Esophagus (tissue), 2 donors: Measurements from ENCODE around the gene ITPR3. TPM values are rescaled to one million over a fixed set of nuclear protein-coding genes. Genes with fewer than 3 reads are reported as not detected.

Source experiments
- H3K27ac ChIP-seq, 2 donors: one replicate each; pipeline ENCODE4 v1.5.1; 2013; ENCODE audit warnings: low read depth in 2 of 2, mild to moderate bottlenecking in 2 of 2, inconsistent platforms in 1 of 2, low read length in 1 of 2, moderate library complexity in 1 of 2
- H3K27me3 ChIP-seq, 2 donors: one replicate each; pipeline ENCODE4 v1.6.1; 2013; ENCODE audit warnings: low read length in 2 of 2, control low read depth in 1 of 2, mild to moderate bottlenecking in 1 of 2; ENCODE audit not compliant: insufficient read depth in 2 of 2, control insufficient read depth in 1 of 2
- H3K36me3 ChIP-seq, 2 donors: one replicate each; pipeline ENCODE4 v1.6.1; 2013; ENCODE audit warnings: low read length in 1 of 2; ENCODE audit not compliant: control insufficient read depth in 2 of 2, insufficient read depth in 2 of 2
- H3K4me1 ChIP-seq, 2 donors: one replicate each; pipeline ENCODE4 v1.6.1; 2013; ENCODE audit warnings: low read length in 1 of 2; ENCODE audit not compliant: control insufficient read depth in 2 of 2, insufficient read depth in 2 of 2
- H3K4me3 ChIP-seq, 2 donors: one replicate each; pipeline ENCODE4 v1.5.1; 2013; ENCODE audit warnings: low read length in 2 of 2, mild to moderate bottlenecking in 2 of 2, low read depth in 1 of 2, moderate library complexity in 1 of 2
- H3K9me3 ChIP-seq, 2 donors: one replicate each; pipeline ENCODE4 v1.6.1; 2013; ENCODE audit warnings: mild to moderate bottlenecking in 2 of 2, low read depth in 1 of 2, low read length in 1 of 2, moderate library complexity in 1 of 2; ENCODE audit not compliant: control insufficient read depth in 2 of 2, insufficient read depth in 1 of 2
- WGBS, 2 donors: extraction: QIAGEN DNeasy Blood & Tissue Kit; methylation state at CpG; one replicate each; pipeline ENCODE4 v1.1.7; 2013; 5-methylcytosine and 5-hydroxymethylcytosine counted together
- polyA plus RNA-seq, 2 donors: library from polyadenylated mRNA; stranded (reverse); fragments of 200-250 nt; gene quantifications; one replicate each; pipeline ENCODE4 v1.2.3, GENCODE V29; 2013
- donor health status: healthy with polysubstance abuse.
- donor health status: Bipolar disorder and iron deficiency.

The ITPR3 gene
- polyA plus RNA-seq, 2 donors: 11.9 to 15.0 TPM

DNA sequence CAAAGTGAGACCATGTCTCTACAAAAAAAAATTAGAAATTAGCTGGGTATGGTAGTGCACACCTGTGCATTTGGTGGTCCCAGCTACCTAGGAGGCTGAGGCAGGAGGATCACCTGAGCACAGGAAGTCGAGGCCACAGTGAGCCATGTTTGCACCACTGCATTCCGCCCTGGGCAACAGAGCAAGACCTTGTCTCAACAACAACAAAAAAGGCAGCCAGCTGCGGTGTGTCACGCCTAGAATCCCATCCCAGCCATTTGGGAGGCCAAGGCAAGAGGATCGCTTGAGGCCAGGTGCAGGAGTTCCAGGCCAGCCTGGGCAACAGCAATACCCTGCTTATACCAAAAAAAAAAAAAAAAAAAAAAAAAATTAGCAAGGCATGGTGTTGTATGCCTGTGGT lies 39.9 kb upstream of the ITPR3 start:
- H3K27ac ChIP-seq: no peak overlapping the region
- H3K9me3 ChIP-seq: no peaks in the 10 kb centered on the region
- H3K27me3 ChIP-seq: no peaks in the 10 kb centered on the region
- peaks cover 0 to 2% of the 10 kb centered on the region in 2 donors for H3K36me3 ChIP-seq
- WGBS, 2 donors: 91 to 96% methylated on average over 5 of the region's 5 CpGs
- peaks cover 6 to 22% of the 10 kb centered on the region in 2 donors for H3K4me1 ChIP-seq
- no peak overlapping the region for H3K4me3 ChIP-seq

DNA sequence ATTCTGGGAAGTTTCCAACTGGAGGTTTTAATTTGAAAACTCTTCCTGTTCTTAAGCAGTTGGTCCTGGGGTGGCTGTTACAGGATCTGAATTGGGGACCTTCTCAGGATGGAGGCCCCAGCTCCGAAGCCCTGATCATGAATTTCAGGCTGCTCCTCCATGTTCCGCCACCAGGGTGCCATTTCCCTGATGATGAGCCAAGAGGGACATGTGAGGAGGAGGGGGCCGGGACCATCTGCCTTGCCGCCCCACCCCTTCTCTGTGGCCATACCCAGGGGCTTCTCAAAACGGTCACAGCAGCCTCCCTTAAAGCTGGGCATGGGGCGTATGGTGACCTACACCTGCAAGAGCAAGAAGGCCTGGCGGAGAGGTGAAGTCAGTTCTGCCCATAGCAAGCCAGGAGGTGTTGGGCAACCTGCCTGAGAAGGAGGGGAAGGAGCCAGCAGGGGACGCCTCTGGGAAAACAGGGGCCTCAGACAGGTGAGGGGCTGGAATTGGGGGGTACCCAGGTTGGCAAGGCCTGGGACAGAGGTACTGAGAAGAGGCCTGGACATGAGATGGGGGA lies 37.4 kb upstream of the ITPR3 start:
- Histone ChIP-seq H3K4me3 (no peak overlapping the region), H3K27ac (no peak overlapping the region), H3K9me3 (no peaks in the 10 kb centered on the region), H3K27me3 (no peaks in the 10 kb centered on the region), H3K4me1 (peaks cover 2 to 3% of the 10 kb centered on the region in 2 donors), H3K36me3 (no peaks in the 10 kb centered on the region)
- 81 to 83% methylated on average over 8 of the region's 8 CpGs for WGBS, 2 donors

DNA sequence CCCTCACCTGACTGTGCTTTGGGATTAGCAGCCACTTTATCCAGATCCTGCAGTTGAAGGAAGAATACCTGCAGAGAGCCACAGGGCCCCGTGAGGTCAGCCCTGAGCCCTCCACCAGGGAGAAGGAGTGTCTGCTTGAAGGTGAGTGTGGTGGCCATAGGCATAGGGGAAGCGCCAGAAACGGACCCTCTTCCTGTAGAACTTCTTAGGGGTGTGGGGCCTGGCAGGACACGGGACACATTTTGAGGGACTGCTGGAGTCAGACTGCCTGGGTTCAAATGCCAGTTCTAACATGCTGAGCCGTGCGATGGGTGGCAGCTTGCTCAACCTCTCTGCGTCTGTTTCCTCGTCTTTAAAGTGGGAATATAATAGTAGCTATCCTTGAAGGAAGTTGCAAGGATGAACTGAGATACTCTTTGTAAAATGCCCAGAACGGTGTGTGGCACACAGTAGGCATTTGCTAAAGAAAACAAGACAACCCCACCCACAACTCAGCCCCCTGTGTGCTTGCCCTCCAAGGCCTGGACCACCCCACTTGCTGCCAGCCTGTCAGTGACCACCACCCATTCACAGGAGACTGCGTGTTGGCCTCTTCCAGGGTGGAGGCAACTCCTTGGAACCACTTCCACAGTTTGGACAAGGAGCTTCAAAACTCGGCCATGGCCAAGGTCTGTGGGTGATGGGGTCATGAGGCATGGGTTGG lies 36.3 kb upstream of the ITPR3 start:
- H3K27me3 ChIP-seq: no peaks in the 10 kb centered on the region
- H3K4me3 ChIP-seq: no peak overlapping the region
- H3K9me3 ChIP-seq: no peaks in the 10 kb centered on the region
- H3K4me1 ChIP-seq: peaks cover 0 to under 1% of the 10 kb centered on the region in 2 donors
- H3K36me3 ChIP-seq: no peaks in the 10 kb centered on the region
- H3K27ac ChIP-seq: no peak overlapping the region
- WGBS, 2 donors: 74 to 82% methylated on average over 11 of the region's 11 CpGs

DNA sequence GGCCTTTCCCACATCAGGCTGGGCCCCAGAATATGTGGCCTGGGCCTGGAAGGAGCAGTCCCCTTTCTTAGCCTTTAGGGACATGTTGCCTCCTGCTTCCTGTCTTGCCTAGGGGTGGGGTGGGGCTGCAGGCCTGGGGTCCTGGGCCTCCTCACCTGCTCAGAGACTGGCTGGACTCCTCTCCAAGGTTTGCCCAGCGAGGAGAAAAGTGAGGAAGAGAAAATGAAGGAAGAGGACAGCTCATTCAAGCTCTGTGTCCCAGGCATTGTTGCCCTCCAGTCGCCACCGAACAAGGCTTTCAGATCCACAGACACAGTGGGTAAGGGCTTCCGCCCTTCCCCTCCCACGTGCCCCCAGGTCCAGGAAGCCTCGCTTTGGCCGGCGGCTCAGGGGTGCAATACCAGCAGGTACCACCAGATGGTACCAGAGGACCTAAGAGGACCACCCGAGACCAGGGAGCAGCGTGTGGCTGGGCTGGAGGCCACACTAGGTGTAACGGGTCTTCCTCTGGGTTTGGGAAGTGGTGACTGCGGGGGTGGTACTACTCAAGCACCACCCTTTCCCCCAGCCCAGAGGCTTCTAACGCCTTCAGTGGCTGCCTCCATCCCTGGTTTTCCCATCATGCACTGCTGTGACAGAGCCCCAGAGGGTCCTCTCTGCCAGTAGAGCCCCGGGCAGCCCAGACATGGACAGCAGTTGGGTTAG lies 35.6 kb upstream of the ITPR3 start:
- Histone ChIP-seq H3K36me3 (no peaks in the 10 kb centered on the region), H3K27ac (peak overlapping the region in 1 of 2 donors; percentile 15), H3K27me3 (no peaks in the 10 kb centered on the region), H3K4me1 (peaks cover 0 to 7% of the 10 kb centered on the region in 2 donors), H3K9me3 (no peaks in the 10 kb centered on the region), H3K4me3 (no peak overlapping the region)
- WGBS, 2 donors: 8 to 10% methylated on average over 13 to 14 of the region's 14 CpGs

DNA sequence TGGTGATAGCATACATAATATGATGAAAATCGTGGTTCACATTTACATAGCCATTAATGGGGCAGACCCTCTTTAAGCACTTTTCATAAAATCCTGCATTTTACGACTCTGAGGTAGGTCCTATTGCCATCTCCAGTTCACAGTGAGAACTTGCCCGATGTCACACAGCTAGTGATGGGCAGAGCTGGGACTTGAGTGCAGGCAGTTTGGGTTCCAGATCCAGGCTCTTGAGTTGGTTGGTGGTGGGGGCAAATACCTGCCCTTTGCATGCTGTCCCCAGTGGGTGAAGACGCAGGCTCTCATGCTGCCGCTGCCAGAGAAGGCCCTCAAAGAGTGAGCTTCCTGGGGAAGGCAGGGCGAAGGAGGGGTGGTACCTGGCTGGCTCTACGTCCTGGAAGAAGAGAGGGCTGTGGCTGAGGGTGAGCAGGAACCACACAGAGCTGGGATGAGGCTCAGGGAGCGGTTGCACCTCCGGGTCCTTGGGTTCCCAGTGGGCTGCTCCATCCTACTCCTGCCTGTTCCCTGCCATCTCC lies 34.9 kb upstream of the ITPR3 start:
- Histone ChIP-seq H3K9me3 (no peaks in the 10 kb centered on the region), H3K27ac (no peak overlapping the region), H3K4me1 (peaks cover 0 to 13% of the 10 kb centered on the region in 2 donors), H3K36me3 (no peaks in the 10 kb centered on the region), H3K4me3 (no peak overlapping the region), H3K27me3 (no peaks in the 10 kb centered on the region)
- 69 to 76% methylated on average over 9 of the region's 9 CpGs for WGBS, 2 donors

DNA sequence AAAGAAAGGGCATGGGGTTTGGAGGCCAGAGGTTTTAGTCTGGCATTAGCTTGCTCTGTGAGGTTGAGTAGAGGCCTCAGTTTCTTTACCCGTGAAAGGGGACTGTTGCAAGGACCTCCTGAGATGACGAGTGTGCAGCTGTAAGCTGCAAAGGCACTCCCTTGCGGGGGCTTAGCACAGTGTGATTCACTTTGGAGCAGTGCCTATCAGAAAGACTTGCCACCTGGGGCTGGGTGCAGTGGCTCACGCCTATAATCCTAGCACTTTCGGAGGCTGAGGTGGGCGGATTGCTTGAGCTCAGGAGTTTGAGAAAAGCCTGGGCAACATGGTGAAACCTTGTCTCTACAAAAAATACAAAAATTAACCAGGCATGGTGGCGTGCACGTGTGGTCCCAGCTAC lies 33.6 kb upstream of the ITPR3 start:
- H3K9me3 ChIP-seq: no peaks in the 10 kb centered on the region

DNA sequence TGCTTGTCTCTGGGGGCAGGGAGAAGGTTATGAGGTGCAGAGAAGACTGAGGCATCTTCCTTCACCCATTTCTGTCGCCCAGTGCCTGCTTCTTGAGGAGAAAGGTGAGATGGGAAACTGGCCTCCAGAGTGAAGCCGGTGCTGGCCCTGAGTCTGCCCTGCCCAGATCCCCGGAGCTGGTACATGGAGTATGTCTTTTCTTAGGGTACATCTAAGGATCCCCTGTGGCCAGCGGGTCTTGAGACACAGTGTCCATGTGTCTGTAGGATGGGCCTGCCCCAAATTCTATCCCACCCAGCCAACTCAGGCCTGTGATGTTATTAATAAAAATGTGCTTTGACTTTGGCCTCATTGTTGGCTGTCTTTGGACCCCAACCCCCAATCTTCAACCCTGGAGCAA lies 32.2 kb upstream of the ITPR3 start:
- Histone ChIP-seq H3K27ac (no peak overlapping the region), H3K4me3 (no peak overlapping the region), H3K9me3 (no peaks in the 10 kb centered on the region), H3K27me3 (no peaks in the 10 kb centered on the region), H3K36me3 (no peaks in the 10 kb centered on the region), H3K4me1 (peaks cover 0 to 23% of the 10 kb centered on the region in 2 donors)
- 90 to 94% methylated on average over 4 of the region's 4 CpGs for WGBS, 2 donors

More for the DNA sequence above, 33.6 kb upstream of the ITPR3 start:
- 77 to 84% methylated on average over 8 of the region's 8 CpGs for WGBS, 2 donors
- Histone ChIP-seq H3K27me3 (no peaks in the 10 kb centered on the region), H3K36me3 (no peaks in the 10 kb centered on the region), H3K27ac (no peak overlapping the region), H3K4me3 (no peak overlapping the region), H3K4me1 (peaks cover 0 to 14% of the 10 kb centered on the region in 2 donors)

DNA sequence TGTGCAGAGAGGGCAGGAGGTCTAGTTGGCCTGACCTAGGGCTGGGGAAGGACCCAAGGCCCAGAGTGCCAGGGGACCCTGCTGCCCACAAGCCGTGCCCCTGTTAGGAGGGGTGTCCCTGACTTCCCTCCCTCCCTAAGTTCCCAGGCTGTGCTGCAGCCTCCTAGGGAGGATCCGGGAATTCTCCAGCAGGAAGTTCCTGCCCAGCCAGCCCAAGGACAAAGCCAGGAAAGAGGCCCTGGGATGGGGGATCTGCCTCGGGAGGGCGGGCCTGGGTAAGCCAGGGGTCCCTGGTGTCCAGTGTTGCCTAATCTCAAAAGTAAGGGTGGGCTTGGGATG lies 31.8 kb upstream of the ITPR3 start:
- H3K27ac ChIP-seq: peak overlapping the region in 1 of 2 donors; percentile 84
- H3K27me3 ChIP-seq: no peaks in the 10 kb centered on the region
- no peaks in the 10 kb centered on the region for H3K36me3 ChIP-seq
- no peaks in the 10 kb centered on the region for H3K9me3 ChIP-seq
- H3K4me1 ChIP-seq: peaks cover 0 to 23% of the 10 kb centered on the region in 2 donors
- no peak overlapping the region for H3K4me3 ChIP-seq
- WGBS, 2 donors: 46 to 58% methylated on average over 4 of the region's 4 CpGs

DNA sequence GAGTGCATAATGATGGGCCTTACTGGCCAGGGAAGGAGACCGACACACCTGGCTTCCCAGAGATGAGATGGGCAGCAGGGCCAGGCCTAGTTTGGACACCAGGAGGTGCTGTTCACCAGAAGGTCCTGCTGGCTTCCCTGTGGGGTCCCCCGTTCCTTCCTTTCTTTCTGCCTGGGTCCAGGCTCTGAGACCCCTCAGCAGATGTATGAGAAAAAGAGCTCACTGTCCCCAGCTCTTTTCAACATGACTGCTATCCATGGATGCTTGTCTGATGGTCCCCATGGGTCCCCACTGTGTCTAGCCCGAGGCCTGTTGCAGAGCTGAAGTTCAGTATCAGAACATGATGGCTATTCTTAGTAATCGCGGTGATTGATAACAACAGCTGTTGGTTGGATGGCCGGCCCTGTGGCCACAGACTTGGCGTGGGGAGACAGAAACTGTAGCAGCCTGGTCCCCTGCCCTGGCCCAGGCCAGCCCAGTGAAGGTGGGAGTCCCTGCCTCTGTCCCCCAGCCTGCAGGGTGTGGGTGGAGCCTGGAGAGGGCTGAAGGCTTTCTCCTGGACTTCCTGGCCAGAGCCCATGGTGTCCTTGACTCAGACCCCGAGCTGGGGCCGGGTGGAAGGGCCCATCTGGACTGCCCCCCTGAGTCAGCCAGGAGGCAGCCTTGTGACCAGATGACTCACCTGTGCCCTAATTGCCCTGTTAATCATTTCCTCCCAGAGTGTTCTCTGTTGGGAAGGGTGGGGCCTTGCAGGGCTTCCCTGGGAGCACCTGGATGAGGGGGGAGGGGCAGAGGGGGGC lies 31.2 kb upstream of the ITPR3 start:
- Histone ChIP-seq H3K9me3 (no peaks in the 10 kb centered on the region), H3K27ac (peak overlapping the region; percentile 70 to 84), H3K4me3 (no peak overlapping the region), H3K27me3 (no peaks in the 10 kb centered on the region), H3K36me3 (no peaks in the 10 kb centered on the region), H3K4me1 (peaks cover 0 to 23% of the 10 kb centered on the region in 2 donors)
- 21 to 37% methylated on average over 9 of the region's 9 CpGs for WGBS, 2 donors
